Parathyroid adenoma (tissue), 2 donors: ENCODE measurements around the gene ITPR1.

Experiments
- H2AFZ ChIP-seq: fragments of 300-600 bp; sonication (generic); one replicate; pipeline ENCODE4 v1.7.0; 2017; ENCODE audit warnings: antibody characterized with exemption, mild to moderate bottlenecking
- H3K27ac ChIP-seq: fragments of 300-600 bp; sonication (generic); one replicate; pipeline ENCODE4 v1.7.0; 2017
- H3K27me3 ChIP-seq: fragments of 300-600 bp; sonication (generic); one replicate; pipeline ENCODE4 v1.7.0; 2017; ENCODE audit warnings: low read length; ENCODE audit not compliant: control insufficient read depth, insufficient read depth
- H3K36me3 ChIP-seq: fragments of 300-600 bp; sonication (generic); one replicate; pipeline ENCODE4 v1.7.0; 2017; ENCODE audit warnings: low read length; ENCODE audit not compliant: control insufficient read depth, insufficient read depth
- H3K4me1 ChIP-seq: fragments of 300-600 bp; sonication (generic); one replicate; pipeline ENCODE4 v1.7.0; 2017; ENCODE audit warnings: control low read depth
- H3K4me2 ChIP-seq: fragments of 300-600 bp; sonication (generic); one replicate; pipeline ENCODE4 v1.7.0; 2017; ENCODE audit warnings: low read length
- H3K4me3 ChIP-seq: fragments of 300-600 bp; sonication (generic); one replicate; pipeline ENCODE4 v1.7.0; 2017; ENCODE audit warnings: low read depth, low read length
- H3K79me2 ChIP-seq: fragments of 300-600 bp; sonication (generic); one replicate; pipeline ENCODE4 v1.7.0; 2017; ENCODE audit warnings: control low read depth
- H3K9ac ChIP-seq: fragments of 300-600 bp; sonication (generic); one replicate; pipeline ENCODE4 v1.7.0; 2017; ENCODE audit warnings: mild to moderate bottlenecking
- H3K9me3 ChIP-seq: fragments of 300-600 bp; sonication (generic); one replicate; pipeline ENCODE4 v1.7.0; 2017; ENCODE audit warnings: low read length; ENCODE audit not compliant: control insufficient read depth
- CTCF ChIP-seq: fragments of 300-600 bp; sonication (generic); IDR thresholded peaks from one replicate; pipeline ENCODE4 v1.7.0; 2017; ENCODE audit warnings: antibody characterized with exemption, mild to moderate bottlenecking
- donor health status: primary hyperparathyroidism.

ITPR1 gene

GRCh38 chr3:4724051-4724629 is 231.0 kb downstream of the ITPR1 start:
- H3K9ac ChIP-seq = no peak overlapping the region
- peak overlapping the region; percentile 14 for H2AFZ ChIP-seq
- no peaks in the 10 kb centered on the region for H3K36me3 ChIP-seq
- no peak overlapping the region for H3K4me2 ChIP-seq
- TF ChIP-seq CTCF = no peak
- peak overlapping the region; percentile 27 for H3K27ac ChIP-seq
- H3K79me2 ChIP-seq = no peaks in the 10 kb centered on the region
- no peaks in the 10 kb centered on the region for H3K27me3 ChIP-seq
- H3K4me1 ChIP-seq = peaks cover 40% of the 10 kb centered on the region
- no peaks in the 10 kb centered on the region for H3K9me3 ChIP-seq
- no peak overlapping the region for H3K4me3 ChIP-seq

GRCh38 chr3:4726549-4726948 is 233.4 kb downstream of the ITPR1 start:
- Histone ChIP-seq H3K9me3 (no peaks in the 10 kb centered on the region), H3K36me3 (no peaks in the 10 kb centered on the region), H3K9ac (no peak overlapping the region), H3K79me2 (no peaks in the 10 kb centered on the region), H3K4me1 (peaks cover 28% of the 10 kb centered on the region), H2AFZ (no peak overlapping the region), H3K27ac (no peak overlapping the region), H3K27me3 (no peaks in the 10 kb centered on the region), H3K4me3 (no peak overlapping the region), H3K4me2 (no peak overlapping the region)
- TF ChIP-seq CTCF = no peak

GRCh38 chr3:4729061-4729973 is 236.2 kb downstream of the ITPR1 start:
- TF ChIP-seq CTCF = no peak
- H3K79me2 ChIP-seq = no peaks in the 10 kb centered on the region
- no peak overlapping the region for H3K4me3 ChIP-seq
- H3K27me3 ChIP-seq = no peaks in the 10 kb centered on the region
- H3K27ac ChIP-seq = peak overlapping the region; percentile 34
- H2AFZ ChIP-seq = no peak overlapping the region
- no peaks in the 10 kb centered on the region for H3K9me3 ChIP-seq
- peaks cover 12% of the 10 kb centered on the region for H3K4me1 ChIP-seq
- H3K4me2 ChIP-seq = peak overlapping the region; percentile 0
- H3K36me3 ChIP-seq = no peaks in the 10 kb centered on the region
- H3K9ac ChIP-seq = no peak overlapping the region

GRCh38 chr3:4730719-4731118 is 237.6 kb downstream of the ITPR1 start:
- Histone ChIP-seq H3K4me2 (no peak overlapping the region), H3K4me3 (no peak overlapping the region), H3K79me2 (no peaks in the 10 kb centered on the region), H3K9ac (no peak overlapping the region), H3K4me1 (peaks cover 10% of the 10 kb centered on the region), H3K9me3 (no peaks in the 10 kb centered on the region), H2AFZ (no peak overlapping the region), H3K27me3 (no peaks in the 10 kb centered on the region), H3K36me3 (no peaks in the 10 kb centered on the region), H3K27ac (peak overlapping the region; percentile 33)
- no peak for TF ChIP-seq CTCF
